HG03108 (cell line): ENCODE measurements around the gene CFAP251.

Source experiments
- ATAC-seq: cut with Tn5 transposase; IDR thresholded peaks from one replicate; pipeline ENCODE4 v1.9.1; 2021; ENCODE audit warnings: moderate library complexity; ENCODE audit not compliant: unreplicated experiment

Gene CFAP251

DNA sequence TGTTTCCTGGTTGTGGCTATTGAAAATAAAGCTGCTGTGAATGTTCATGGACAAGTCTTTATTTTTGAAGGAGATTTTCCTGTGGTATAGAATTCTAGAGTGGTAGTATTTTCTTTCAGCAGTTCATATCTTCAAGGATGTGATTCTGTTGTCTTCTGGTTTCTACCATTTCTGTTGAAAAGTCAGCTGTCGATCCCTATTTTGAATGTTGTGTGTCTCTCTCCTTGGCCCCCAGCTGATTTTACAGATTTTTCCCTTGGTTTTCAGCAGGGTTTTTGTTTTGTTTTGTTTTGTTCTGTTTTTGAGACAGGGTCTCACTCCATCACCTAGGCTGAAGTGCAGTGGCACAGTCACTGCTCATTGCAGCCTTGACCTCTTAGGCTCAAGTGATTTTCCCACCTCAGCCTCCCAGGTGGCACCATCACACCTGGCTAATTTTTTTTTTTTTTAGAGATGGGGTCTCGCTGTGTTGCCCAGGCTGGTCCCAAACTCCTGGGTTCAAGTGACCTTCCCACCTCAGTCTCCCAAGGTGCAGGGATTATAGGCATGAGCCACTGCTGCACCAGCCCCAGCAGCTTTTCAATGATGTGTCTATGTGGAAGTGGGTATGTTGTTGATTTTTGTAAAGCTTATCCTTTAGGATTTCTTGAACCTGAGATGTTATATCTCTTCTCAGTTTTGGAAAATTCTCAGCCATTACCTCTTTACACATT lies 28.1 kb downstream of the CFAP251 start:
- no peak for ATAC-seq

DNA sequence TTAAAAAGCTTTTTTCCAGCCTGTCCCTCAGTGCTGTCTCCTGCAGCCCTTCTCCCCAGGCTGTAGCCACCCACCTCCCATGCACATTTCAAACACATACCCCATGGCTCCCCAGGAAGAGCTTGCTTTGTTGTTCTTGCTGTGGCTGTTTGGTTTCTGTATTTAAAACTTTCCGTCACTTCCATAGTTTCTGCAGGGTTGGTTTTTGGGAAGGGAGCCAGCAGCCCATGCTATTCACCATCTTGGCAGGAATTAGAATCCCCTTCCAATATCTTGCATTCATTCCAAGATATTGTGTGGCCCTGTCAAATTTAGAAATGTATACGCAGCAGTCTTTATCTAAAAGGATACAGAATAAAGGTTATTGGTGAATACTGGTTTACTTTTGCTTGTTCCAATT lies 29.6 kb downstream of the CFAP251 start:
- no peak for ATAC-seq

DNA sequence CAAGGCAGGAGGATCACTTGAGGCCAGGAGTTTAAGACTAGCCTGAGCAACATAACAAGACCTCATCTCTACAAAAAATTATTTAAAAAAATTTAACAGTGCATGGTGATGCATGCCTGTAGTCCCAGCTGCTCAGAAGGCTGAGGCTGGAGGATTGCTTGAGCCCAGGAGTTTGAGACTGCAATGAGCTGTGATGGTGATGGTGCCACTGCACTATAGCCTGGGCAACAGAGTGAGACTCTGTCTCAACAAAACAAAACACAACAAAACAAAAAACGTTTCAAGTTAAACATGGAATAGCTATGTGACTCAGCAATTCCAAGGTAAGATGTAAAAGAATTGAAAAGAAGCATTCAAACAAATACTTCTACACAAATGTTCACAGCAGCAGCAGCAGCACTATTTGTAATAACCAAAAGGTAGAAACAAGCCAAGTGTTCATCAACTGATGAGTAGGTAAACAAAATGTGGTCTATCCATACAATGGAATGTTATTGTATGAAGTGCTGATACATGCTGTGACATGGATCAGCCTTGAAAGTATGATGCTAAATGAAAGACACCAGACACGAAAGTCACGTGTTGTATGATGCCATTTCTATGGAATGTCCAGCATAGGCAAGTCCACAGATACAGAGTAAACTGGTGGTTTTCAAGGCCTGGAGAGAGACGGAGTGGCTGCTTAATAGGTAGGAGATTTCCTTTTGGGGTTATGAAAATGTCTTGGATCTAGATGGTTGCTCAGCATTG lies 31.4 kb downstream of the CFAP251 start:
- ATAC-seq, result no peak

DNA sequence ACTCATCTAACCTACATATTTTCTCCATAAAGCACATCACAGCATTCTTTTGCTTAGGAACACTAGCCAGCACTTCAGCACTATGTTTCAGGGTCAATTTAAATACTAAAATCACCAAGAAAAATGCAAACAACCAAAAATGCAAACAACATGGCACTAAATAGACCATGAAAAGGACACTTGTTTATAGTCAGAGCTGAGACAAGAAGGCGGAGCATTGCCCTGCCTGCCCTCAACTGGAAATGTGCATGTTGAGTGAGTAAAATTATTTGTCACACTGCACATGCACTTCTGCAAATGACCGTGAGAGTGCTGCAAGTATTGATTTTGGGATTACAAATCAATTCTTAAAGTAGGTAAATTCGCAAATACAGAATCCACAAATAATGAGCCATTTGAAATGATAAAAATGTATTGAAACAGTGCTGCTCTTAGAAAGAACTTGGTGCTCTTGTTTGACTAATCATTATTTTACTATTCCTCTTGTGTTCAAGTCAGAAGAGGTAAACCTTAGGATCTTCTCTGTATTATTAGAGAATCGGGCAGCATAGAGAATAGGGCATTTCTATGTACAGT lies 34.8 kb downstream of the CFAP251 start:
- no peak for ATAC-seq

DNA sequence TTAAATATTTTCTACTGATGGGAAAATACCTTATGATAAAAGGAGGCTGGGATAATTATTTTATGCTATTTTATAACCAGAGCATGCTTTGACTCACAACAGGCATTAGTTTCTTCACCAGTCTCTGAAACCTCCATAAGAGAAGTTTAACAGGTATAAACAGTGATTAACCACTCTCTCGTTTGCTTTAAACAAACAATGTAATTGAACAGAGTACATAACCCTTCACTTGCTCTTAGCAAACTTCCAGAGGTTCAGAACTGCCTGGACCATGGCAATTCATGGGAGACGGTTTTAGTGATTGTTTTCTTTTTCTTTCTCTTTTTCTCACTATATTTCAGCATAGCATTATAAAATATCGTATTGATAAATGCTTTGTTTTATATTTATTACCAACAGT lies 35.3 kb downstream of the CFAP251 start:
- no peak for ATAC-seq

DNA sequence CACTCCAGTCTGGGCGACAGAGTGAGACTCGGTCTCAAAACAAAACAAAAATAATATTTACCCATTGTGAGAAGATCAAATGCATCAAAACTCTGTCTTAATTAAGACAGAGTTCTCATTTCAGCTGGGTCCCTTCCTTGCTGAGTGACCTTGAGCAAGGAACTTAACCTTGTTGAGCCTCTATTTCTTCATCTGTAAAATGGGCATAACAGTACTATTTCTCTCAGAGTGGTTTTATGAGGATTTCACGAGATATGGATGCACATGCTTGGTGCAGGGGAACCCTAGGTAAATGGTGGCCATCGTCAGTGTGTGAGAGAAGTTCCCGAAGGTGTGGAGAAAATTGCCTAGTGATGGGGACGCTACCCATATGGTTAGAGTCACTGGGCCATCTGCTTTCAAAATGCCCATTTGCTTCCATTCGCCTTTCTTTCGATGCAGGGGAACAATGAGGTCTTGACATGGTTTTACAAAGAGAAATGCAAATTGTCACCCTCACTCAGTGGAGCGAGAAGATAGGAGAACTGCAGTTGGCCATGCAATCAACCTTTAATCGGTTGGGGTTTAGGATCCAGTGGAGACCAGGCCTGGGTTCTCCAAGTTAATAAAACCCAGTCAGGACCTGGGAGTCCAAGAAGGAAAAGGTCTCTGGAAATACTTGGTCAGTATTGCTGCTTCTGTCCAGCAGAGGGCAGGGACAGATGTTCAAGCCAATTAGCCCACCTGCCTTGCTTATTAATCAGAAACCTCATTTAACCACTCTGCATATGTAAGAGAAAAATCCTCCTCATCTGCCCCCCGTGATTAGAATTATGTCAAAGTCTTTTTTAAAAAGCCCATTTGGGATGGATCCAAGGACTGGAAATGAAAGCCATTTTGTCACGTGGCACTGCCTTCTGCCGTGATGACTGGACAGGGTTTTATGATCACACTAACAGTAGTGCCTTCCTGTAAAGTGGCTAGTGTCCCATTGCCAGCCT lies 37.2 kb downstream of the CFAP251 start:
- no peak for ATAC-seq

DNA sequence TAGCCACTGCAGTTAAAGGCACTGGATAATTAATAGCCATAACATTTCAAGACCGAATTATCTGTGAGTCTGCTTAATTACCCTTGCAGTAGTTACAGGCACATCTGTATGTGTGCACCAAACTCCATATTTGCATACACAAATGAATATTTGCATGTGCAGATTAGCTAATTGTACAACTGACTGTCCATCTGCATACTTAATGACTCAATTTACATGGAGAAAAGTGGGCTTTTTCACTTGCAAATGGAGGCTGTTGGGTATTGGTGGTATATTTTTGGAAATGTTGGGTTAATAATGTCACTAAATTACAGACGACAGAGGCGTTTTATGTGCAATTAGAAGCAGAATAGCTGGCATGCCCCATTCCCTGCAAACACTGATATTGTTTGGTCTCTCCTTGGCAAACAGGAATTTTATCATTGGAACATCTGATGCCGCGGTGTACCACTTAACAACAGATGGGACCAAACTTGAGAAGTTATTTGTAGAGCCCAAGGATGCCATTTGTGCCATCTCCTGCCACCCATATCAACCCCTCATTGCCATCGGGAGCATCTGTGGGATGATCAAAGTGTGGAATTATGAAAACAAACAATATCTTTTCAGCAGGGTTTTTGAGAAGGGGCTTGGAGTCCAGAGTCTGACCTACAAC lies 39.6 kb downstream of the CFAP251 start:
- ATAC-seq, result no peak

DNA sequence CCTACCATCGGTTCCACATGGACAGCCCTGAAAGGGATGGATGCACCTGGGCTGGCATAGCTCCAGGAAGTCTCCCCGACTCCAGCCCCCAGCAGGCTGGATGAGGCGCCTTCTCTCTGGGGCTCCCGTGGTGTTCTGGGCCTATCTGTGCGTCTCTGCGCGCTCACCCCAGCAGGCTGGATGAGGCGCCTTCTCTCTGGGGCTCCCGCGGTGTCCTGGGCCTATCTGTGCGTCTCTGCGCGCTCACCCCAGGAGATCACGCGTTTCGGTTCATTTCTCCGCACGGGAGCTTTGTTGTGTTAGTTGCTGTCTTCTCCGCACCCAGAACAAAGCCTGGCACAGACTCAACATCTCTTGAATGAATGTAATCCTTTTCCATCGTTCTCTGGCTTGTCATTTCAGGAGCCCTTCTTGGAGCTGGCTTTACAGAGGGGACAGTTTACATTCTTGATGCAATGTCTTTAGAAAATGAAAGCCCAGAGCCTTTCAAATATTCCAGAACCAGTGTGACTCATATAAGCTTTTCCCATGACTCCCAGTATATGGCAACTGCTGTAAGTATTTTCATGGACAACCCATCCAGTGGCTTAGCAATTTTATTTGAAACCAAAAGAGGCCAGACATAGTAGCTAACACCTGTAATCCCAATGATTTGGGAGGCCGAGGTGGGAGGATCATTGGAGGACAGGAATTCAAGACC lies 40.3 kb downstream of the CFAP251 start:
- no peak for ATAC-seq

DNA sequence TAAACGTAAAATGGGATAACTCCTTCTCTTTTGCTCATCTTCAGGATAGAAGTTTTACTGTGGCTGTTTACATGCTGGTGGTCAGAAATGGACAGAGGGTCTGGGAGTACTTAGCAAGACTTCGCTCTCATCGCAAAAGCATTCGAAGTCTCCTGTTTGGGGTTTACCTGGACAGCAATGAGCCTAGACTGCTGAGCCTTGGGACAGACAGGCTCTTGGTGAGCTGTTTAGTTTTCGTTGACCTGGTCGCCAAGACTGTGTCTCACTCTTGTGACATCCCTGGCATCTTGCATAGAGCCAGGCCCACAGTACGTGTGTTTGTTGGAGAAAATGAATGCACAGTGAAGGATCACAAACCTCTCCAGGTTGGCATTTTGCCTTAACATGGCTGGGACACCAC lies 42.1 kb downstream of the CFAP251 start:
- no peak for ATAC-seq

DNA sequence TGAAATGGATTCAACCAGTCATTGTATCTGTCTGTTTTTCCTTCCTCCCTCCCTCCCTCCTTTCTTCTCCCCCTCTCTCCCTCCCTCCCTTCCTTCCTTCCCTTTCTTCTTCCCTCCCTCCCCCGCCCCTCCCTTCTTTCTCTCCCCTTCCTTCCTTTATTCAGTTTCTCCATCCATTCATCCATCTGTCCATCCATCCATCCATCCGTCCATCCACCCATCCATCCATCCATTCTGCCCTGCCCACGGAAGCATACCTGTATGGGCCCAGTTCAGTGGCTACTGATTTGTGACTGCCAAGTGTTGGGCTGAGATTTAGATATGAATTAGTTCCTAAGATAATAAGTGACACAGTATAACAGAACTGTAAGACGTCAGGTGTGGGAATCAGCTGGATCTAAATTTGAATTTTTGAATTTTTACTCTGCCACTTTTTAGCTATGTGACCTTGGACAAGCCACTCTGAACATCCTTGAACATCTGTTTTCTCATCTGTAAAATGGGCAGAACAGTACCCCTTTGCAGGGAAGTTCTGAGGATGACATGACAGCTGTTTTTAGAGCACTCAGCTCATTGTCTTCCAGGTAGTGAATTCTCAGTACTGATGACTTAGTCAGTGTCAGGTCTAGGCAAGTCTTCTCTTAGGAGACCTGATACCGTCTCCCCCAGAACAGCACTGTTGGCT lies 42.9 kb downstream of the CFAP251 start:
- no peak for ATAC-seq

DNA sequence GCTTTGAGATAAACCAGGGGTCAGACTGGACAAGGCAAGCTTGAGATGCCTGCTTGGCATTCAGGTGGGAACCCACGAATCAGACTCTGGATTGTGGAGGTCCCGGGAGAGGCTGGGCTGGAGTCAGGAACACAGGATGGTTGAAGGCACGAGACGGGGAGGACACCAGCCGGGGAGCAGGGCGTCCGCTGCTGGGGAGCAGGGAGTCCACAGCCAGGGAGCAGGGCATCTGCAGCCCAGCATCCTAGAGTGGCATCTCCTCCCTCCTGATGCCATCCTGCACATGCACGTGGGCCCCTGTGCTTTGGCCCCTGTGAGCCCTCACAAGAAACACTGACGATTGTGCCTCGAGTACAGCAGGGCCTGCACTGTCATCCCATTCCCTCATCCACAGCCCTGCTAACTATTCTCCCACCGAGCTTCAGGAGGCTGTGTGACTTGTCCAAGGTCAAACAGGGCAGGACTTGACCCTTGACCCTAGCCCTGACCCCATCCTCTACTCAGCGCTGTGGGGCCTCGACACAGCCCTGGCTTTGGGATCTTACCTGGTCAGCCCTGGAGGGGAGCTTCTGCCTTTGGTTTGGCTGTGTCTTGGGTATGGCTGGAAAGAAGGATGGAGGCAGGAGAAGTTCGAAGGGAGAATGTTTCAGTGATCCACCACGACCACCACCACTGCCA lies 45.1 kb downstream of the CFAP251 start:
- no peak for ATAC-seq

DNA sequence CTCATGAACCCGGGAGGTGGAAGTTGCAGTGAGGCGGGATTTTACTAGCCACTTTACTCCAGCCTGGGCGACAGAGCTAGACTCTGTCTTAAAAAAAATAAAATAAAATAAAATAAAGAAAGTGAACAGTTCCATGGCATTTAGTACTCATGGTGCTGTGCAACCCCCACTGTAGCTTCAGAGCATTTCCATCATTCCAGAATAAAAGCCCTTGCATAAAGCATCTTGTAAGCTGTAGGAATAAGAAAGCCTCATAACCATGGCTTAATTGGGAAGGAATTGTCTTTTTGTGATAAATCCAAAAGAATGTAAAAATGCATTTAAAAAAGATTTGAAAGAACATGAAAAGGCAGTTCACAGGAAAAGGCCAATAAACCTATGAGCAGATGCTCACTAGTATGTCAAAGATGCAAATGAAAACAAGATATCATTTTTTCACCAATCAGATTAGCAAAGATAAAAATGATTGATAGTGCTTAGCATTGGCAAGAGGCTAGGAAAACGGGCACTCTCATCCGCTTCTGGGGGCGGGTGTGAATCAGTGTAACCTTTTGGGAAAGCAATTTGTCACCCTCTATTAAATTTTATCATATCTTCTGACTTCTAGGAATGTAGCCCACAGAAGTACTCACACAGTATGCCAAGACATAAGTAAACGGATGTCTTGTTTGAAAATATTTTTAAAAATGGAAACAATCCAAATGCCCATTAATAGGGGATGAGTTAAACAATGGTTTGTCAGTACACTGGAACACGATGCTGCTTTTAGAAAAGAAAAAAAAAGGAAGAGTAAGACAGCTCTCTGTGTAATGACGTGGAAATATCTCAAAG lies 46.6 kb downstream of the CFAP251 start:
- no peak for ATAC-seq

DNA sequence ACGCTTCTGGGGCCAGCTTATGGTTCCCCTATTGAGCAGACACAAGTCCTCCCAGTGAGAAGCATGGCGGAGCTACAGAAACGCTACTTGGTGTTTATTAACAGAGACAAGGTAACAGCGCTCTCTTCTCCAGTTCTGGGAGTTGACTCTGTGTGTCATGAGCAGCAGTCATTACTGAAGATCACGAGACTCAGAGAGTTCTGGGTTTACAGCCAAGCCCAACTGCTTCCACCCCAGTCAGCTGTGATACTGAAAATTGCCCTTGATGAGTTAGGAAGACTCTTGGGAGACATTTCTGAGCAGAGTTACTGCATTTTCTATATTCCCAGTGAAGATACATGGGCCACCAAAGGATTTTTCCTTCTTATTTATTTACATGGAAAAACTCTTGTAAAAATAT lies 48.6 kb downstream of the CFAP251 start:
- no peak for ATAC-seq

DNA sequence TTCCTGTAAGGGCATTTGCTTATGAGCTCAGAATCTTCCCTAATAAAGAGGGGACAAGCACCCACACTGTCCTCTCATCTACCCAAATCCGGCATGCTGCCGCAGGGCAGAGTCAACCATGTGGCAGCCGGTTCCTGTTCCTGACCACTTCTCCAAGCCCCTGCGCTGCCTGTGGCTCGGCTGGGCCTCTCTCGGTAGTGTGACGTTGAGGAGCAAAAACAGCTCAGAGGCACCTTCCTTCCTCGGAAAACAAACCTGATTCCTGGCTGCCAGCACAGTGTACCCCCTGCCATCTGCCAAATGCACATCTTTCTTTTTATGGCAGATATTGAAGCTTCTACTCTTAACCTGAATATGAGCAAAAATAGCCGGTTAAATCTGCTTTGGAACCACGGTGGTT lies 50.5 kb downstream of the CFAP251 start:
- ATAC-seq, result no peak

DNA sequence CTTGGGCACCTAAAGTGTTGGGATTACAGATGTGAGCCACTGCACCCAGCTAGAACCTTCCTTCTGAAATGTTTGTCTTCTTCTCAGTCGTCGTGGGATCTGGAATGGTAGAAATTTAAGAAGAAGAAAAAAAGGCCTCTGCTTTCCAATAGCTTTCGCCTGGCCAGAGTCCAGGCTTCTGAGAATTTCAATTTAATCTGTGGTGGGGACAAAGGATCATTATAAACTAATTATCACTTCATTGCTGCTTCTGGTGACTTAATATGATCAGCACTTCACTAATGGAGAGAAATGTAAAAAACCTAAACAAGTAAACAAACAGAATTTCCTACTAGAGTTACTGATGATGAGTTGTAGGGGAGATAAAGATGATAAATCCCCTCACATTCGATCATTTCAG lies 51.3 kb downstream of the CFAP251 start:
- ATAC-seq, result no peak

DNA sequence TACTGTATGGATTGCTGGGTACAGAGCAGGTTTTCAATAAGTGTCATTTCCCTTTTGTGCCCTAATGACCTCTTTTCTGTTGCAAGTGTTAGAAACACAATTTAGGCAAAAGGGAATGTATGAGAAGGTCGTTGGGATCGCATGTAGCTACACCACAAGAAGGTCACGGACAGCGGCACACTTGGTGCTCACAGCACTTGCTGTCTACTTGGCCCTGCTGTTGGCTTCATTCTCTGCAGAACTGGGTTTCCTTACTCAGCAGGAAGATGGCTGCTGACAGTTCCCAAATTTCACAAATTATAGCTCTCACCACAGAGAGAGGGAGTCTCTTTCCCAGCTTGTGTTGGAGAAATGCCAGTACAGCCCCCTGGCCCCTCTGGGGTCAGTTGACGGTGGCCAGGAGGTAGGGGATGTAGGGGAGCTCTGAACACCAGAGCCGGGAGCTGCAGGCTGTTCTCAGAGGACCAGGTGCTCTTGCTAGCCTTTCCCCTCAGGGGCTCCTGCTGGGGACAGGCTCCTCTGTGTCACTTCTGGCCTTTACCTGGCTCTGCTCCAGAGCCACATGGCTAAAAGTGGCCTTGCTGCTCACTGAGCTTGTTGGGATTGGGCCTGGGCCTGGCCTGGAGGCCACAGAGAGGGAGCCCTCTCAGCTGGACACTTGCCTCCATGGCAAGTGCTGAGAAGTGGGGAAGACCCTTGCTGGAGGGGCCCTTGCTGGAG lies 52.3 kb downstream of the CFAP251 start:
- no peak for ATAC-seq
